ENCODE results near the gene SRP54. TPM values are rescaled to one million over a fixed set of nuclear protein-coding genes. Genes with fewer than 3 reads are reported as not detected.

SRP54 gene
- total RNA-seq, 2 donors from 2014 or later, result 29.8 to 33.3 TPM

DNA sequence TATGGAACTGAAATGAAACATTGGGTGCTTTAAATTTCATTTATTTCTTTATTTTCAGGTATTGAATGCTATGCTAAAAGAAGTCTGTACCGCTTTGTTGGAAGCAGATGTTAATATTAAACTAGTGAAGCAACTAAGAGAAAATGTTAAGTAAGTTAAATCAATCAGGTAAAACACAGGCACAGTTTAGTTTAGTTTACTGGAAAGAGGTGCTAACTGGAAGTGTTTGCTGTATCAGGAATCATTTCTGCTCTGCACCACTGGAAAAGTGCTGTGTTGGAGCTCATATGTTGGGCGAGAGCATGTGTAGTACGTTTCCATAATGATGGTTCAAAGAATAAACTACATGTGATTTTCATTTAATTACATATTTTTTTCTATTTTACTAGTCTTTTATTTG, 16.7 kb downstream of the SRP54 start:
- H3K27me3 ChIP-seq, result no peaks in the 10 kb centered on the region
- no peaks in the 10 kb centered on the region for H3K4me1 ChIP-seq
- TF ChIP-seq, protein P1, sequence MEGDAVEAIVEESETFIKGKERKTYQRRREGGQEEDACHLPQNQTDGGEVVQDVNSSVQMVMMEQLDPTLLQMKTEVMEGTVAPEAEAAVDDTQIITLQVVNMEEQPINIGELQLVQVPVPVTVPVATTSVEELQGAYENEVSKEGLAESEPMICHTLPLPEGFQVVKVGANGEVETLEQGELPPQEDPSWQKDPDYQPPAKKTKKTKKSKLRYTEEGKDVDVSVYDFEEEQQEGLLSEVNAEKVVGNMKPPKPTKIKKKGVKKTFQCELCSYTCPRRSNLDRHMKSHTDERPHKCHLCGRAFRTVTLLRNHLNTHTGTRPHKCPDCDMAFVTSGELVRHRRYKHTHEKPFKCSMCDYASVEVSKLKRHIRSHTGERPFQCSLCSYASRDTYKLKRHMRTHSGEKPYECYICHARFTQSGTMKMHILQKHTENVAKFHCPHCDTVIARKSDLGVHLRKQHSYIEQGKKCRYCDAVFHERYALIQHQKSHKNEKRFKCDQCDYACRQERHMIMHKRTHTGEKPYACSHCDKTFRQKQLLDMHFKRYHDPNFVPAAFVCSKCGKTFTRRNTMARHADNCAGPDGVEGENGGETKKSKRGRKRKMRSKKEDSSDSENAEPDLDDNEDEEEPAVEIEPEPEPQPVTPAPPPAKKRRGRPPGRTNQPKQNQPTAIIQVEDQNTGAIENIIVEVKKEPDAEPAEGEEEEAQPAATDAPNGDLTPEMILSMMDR (IDR thresholded peaks at IDR 0.05), result no peak
- H3K4me3 ChIP-seq, result no peak overlapping the region
- H3K36me3 ChIP-seq, result peaks cover 44% of the 10 kb centered on the region
- DNase-seq (ENCODE audit: low spot score), result no peak
- H3K9me3 ChIP-seq, result no peaks in the 10 kb centered on the region
- H3K27ac ChIP-seq, result no peak overlapping the region

DNA sequence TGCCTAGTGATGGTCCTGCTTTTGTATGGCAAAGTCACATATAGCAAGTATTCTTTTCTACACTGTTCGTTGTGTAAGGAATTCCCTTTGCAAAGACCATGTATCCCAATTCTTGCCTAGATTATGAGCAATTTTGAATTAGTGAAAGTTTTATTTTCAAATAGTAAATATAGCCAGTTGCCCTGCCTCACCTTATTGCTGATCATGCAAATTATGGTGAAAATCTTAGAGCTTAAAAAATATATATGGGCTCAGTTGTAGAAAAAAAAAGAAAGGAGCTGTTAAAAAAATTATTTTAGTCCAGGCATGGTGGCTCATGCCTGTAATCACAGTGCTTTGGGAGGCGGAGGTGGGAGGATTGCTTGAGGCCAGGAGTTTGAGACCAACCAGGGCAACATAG, 18.8 kb downstream of the SRP54 start:
- Histone ChIP-seq H3K4me1 (no peaks in the 10 kb centered on the region), H3K36me3 (peaks cover 51% of the 10 kb centered on the region), H3K9me3 (no peaks in the 10 kb centered on the region), H3K27me3 (no peaks in the 10 kb centered on the region), H3K27ac (no peak overlapping the region), H3K4me3 (no peak overlapping the region)
- no peak for DNase-seq (ENCODE audit: low spot score)
- TF ChIP-seq, protein P1 (IDR thresholded peaks at IDR 0.05), result no peak

- Histone ChIP-seq H3K4me1 (no peaks in the 10 kb centered on the region), H3K27me3 (no peaks in the 10 kb centered on the region), H3K27ac (no peak overlapping the region), H3K4me3 (no peak overlapping the region), H3K36me3 (peaks cover 54% of the 10 kb centered on the region), H3K9me3 (no peaks in the 10 kb centered on the region)
- TF ChIP-seq, protein P1 (IDR thresholded peaks at IDR 0.05), result no peak
- no peak for DNase-seq (ENCODE audit: low spot score)
These were observed 22.0 kb downstream of the SRP54 start for GRCh38 chr14:35004839-35005238.

DNA sequence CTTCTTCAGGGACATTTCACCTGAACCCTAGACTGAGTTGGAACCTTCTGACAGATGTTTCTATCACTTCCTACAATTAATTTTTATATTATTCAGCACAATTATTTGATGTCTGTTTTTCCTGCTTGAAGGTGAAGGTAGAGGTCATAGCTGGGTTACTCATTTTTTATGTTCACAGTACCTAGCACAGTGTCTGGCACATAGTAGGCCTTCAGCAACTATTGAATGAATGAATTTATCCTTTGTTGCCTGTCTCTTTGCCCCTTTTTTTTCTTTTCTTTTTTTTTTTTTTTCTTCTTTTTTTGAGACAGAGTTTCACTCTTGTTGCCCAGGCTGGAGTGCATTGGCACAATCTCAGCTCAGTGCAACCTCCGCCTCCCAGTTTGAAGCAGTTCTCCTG, 33.8 kb downstream of the SRP54 start:
- no peaks in the 10 kb centered on the region for H3K9me3 ChIP-seq
- no peak overlapping the region for H3K27ac ChIP-seq
- TF ChIP-seq, protein P1 (IDR thresholded peaks at IDR 0.05), result no peak
- H3K27me3 ChIP-seq, result no peaks in the 10 kb centered on the region
- H3K4me1 ChIP-seq, result no peaks in the 10 kb centered on the region
- H3K4me3 ChIP-seq, result no peak overlapping the region
- peaks cover 74% of the 10 kb centered on the region for H3K36me3 ChIP-seq
- DNase-seq (ENCODE audit: low spot score), result no peak

GRCh38 chr14:35020713-35021112, 37.9 kb downstream of the SRP54 start:
- H3K9me3 ChIP-seq, result no peaks in the 10 kb centered on the region
- H3K27me3 ChIP-seq, result no peaks in the 10 kb centered on the region
- H3K27ac ChIP-seq, result no peak overlapping the region
- H3K4me1 ChIP-seq, result no peaks in the 10 kb centered on the region
- H3K36me3 ChIP-seq, result peaks cover 62% of the 10 kb centered on the region
- no peak for DNase-seq (ENCODE audit: low spot score)
- no peak overlapping the region for H3K4me3 ChIP-seq
- TF ChIP-seq, protein P1 (IDR thresholded peaks at IDR 0.05), result no peak

DNA sequence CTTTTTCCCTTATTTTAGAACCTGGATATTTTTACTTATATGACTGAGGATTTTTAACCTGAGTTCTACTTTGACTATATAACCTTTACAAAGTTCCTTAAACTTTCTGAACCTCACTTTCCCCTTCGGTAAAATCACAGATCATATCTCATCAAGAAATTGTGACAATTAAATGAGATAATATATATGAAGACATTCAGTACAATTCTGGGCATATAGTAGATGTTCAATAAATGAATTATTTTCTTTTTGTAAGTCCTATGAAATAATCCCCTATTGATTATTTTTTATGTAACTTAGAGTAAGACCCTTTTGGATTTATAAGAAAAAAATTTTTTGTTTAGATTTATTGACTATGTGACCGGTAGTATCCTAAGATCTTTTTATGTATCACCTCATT, 45.6 kb downstream of the SRP54 start:
- TF ChIP-seq, protein P1 (IDR thresholded peaks at IDR 0.05), result no peak
- no peaks in the 10 kb centered on the region for H3K9me3 ChIP-seq
- DNase-seq (ENCODE audit: low spot score), result no peak
- no peak overlapping the region for H3K4me3 ChIP-seq
- H3K27ac ChIP-seq, result no peak overlapping the region
- peaks cover 63% of the 10 kb centered on the region for H3K36me3 ChIP-seq
- no peaks in the 10 kb centered on the region for H3K27me3 ChIP-seq
- no peaks in the 10 kb centered on the region for H3K4me1 ChIP-seq
